Neural progenitor cell (in vitro differentiated cells): ENCODE results near the gene DDIAS.

ENCODE experiments used
- CTCF ChIP-seq: fragments of 200-600 bp; sonication (generic); IDR thresholded peaks from 2 replicates; pipeline ENCODE4 v1.5.1; 2017; ENCODE audit warnings: antibody characterized with exemption, mild to moderate bottlenecking
- EZH2 ChIP-seq: fragments of 200-600 bp; sonication (generic); IDR thresholded peaks from 2 replicates; pipeline ENCODE4 v1.6.1; 2017; ENCODE audit warnings: antibody characterized with exemption, mild to moderate bottlenecking, moderate library complexity

GRCh38 chr11:82873919-82874333 is 27.6 kb upstream of the DDIAS start:
- no peak for TF ChIP-seq CTCF
- TF ChIP-seq EZH2 = no peak
